Retinal pigment epithelial cell (primary cell): Measurements from ENCODE around the gene PPP4R3A.
"Not testable (repeated sequence)": the region's sequence is repeated elsewhere in the genome, so short reads cannot be mapped to it uniquely, and the experiment has no call there.

ENCODE experiments used
- DNase-seq: peaks from one replicate; pipeline ENCODE4 v3.0.0-alpha.2; 2010; ENCODE audit warnings: low read depth
- H3K4me3 ChIP-seq: 2 replicates; pipeline ENCODE4 v1.5.1; 2011; ENCODE audit warnings: mild to moderate bottlenecking, low read length, control low read depth, moderate library complexity
- CTCF ChIP-seq: conservative IDR thresholded peaks from 2 replicates; pipeline ENCODE4 v1.5.1; 2011; ENCODE audit warnings: low read depth, low read length, control low read depth, inconsistent platforms

Gene PPP4R3A

DNA sequence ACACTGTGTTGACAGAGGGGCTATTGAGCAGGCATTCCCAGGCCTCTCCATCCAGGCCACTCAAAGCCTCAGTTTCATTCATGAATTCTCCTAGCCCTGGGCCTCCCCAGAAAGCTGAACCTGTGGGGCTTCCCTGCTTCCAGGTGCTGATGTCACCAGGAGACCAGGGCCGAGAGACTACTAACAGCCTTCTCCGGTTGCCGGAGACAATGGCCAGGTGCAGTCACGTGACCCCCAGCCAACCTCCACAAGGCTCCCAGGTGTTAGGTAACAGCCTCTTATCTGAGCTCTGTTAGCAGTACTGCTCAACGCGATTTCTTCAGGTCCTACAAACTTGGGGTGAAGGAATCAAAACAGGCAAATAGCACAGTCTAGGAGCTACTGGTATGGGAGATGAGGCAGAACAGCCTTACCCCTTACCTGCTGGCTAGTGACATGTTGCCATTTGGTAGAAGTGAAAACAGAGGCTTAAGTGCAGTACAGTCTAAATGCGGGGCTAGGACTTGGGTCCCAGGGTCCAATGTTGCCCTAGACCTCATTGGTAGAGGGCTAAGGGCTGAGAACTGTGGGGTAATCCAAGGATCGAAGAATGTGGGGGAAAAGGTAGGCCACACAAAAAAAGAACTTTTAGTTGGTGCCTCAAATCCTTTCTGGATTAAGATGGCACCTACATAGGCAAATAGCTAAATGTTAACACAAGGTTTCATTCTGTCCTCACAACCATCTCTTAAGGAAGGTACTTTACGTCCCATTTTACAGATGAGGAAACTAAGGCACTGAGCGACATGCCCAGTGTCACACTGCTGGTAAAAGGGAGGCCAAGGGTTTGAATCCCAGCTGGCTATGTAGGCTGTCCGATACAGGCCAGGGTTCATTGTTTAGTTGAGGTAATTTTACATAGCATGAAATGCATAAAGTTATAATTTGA, 96.3 kb downstream of the PPP4R3A start:
- H3K4me3 ChIP-seq, result no peak overlapping the region
- no peak for TF ChIP-seq CTCF
- no peak for DNase-seq

DNA sequence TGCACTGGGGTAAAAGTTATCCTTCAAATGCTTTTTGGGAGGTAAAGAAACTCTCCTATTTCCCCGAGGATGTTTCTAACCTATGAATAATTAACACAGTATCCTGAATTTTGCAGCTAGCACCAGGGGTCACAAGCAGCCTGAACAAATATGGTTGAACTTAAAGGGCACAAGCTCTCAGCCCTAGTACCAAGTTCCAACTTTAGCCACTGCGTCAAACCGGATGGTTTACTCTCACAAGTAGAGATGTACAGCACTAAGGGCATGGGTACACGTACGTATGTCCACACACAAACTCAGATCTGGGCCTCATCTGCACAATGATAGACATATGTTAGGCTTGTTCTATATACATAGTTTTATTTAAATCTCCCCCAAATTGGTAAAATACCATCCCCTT, 97.2 kb downstream of the PPP4R3A start:
- TF ChIP-seq CTCF, result no peak
- no peak overlapping the region for H3K4me3 ChIP-seq

DNA sequence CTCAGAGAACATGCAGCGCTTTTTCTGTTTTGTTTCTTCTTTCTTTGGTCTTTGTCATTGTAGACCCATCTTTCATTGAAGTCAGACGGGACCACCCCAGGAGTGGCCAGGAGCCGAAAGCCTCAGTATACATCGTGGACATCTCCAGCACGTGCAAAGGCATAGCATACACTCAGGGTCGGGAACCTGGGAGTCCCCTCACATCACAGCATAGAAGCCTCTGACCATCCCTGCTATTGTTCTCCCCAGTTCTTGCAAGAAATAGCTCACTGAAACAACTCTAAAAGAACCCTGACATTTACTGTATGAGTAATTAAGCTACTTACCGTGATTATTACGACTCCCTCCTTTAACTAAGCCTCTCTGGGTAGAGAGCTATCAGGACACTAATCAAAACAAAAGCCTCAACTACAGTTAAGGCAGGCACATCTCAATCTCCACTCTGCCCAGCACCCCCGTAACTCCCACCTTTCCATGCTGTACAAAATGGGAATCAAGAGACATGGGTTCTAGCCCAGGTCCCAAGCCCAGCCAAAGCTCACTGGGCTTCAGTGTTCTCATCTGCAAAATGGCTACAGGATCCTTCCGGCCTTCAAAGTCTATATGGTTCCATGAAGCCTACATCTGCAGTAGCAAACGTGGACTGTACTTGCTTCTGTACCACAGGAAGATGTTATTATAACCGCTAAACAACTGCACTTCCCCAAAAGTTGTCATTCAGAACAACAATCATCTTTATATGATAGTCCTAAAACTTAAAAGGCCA, 99.2 kb downstream of the PPP4R3A start:
- DNase-seq, result no peak
- no peak overlapping the region for H3K4me3 ChIP-seq
- no peak for TF ChIP-seq CTCF

More for the DNA sequence above, 97.2 kb downstream of the PPP4R3A start:
- no peak for DNase-seq

GRCh38 chr14:91409928-91410718, 100.0 kb downstream of the PPP4R3A start:
- DNase-seq, result no peak
- H3K4me3 ChIP-seq, result no peak overlapping the region
- TF ChIP-seq CTCF, result no peak

DNA sequence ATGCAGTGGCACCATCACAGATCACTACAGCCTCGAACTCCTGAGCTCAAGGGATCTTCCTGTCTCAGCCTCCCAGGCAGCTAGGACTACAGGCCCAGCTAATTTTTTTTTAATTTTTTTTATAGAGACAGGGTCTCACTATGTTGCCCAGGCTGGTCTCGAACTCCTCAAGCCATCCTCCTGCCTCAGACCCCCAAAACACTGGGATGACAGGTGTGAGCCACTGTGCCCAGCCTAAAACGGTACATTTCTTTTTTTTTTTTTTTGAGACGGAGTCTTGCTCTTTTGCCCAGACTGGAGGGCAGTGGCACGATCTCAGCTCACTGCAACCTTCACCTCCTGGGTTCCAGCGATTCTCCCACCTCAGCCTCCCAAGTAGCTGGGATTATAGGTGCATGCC, 100.9 kb downstream of the PPP4R3A start:
- not testable (repeated sequence) for DNase-seq, H3K4me3 ChIP-seq
